Fibroblast of the aortic adventitia (primary cell): ENCODE data around the gene SARNP. TPM values are rescaled to one million over a fixed set of nuclear protein-coding genes. Genes with fewer than 3 reads are reported as not detected.
"Not testable (repeated sequence)": the region's sequence is repeated elsewhere in the genome, so short reads cannot be mapped to it uniquely, and the experiment has no call there.

Experiments
- DNase-seq: peaks from one replicate; pipeline ENCODE4 v3.0.0-alpha.2; 2010; ENCODE audit warnings: low read depth
- H3K4me3 ChIP-seq: 2 replicates; pipeline ENCODE4 v1.5.1; 2011; ENCODE audit warnings: low read depth, mild to moderate bottlenecking, control low read depth, low read length, moderate library complexity
- CTCF ChIP-seq: IDR thresholded peaks from 2 replicates; pipeline ENCODE4 v1.5.1; 2011; ENCODE audit warnings: mild to moderate bottlenecking, low read length, control low read depth, inconsistent platforms; ENCODE audit not compliant: insufficient read depth
- total RNA-seq: library from RNA; depleted of rRNA; stranded (reverse); fragments of >200 nt; gene quantifications from 2 replicates; pipeline ENCODE4 v1.2.3, GENCODE V29; 2012; ENCODE audit warnings: low replicate concordance

The SARNP gene
- total RNA-seq, 1 donor, result 84.6 TPM

GRCh38 chr12:55777856-55778255, 39.7 kb downstream of the SARNP start:
- no peak overlapping the region for H3K4me3 ChIP-seq

GRCh38 chr12:55771736-55772135, 45.8 kb downstream of the SARNP start:
- TF ChIP-seq CTCF, result no peak
- no peak for DNase-seq
- no peak overlapping the region for H3K4me3 ChIP-seq

More at GRCh38 chr12:55777856-55778255, 39.7 kb downstream of the SARNP start:
- DNase-seq, result no peak
- no peak for TF ChIP-seq CTCF

GRCh38 chr12:55767156-55767555, 50.4 kb downstream of the SARNP start:
- no peak for DNase-seq

GRCh38 chr12:55765736-55766290, 51.7 kb downstream of the SARNP start:
- no peak for DNase-seq
- no peak overlapping the region for H3K4me3 ChIP-seq
- no peak for TF ChIP-seq CTCF

More at GRCh38 chr12:55767156-55767555, 50.4 kb downstream of the SARNP start:
- no peak for TF ChIP-seq CTCF
- no peak overlapping the region for H3K4me3 ChIP-seq

- no peak for DNase-seq
- TF ChIP-seq CTCF, result no peak
- no peak overlapping the region for H3K4me3 ChIP-seq
Measured at GRCh38 chr12:55762646-55763045, 54.9 kb downstream of the SARNP start.

GRCh38 chr12:55760663-55761062, 56.9 kb downstream of the SARNP start:
- no peak for TF ChIP-seq CTCF
- no peak for DNase-seq

GRCh38 chr12:55758575-55758974, 58.9 kb downstream of the SARNP start:
- H3K4me3 ChIP-seq, DNase-seq: not testable (repeated sequence)

More at GRCh38 chr12:55760663-55761062, 56.9 kb downstream of the SARNP start:
- no peak overlapping the region for H3K4me3 ChIP-seq
